ENCODE results near the gene ARFGAP2. TPM values are rescaled to one million over a fixed set of nuclear protein-coding genes. Genes with fewer than 3 reads are reported as not detected.

Gene ARFGAP2
- total and polyA plus RNA-seq, 2 of the 8 experiments (the other 6 are each of a cell fraction or from before 2014, with no cell fraction given): 50.2 to 64.0 TPM

GRCh38 chr11:47154616-47155570, 21.8 kb downstream of the ARFGAP2 start (continued):
- no peak for TF ChIP-seq CTCF (IDR thresholded peaks at IDR 0.05; ENCODE audit: control extremely low read depth in 1 of 3, insufficient read depth in 1 of 3, low read depth in 1 of 3, low read length in 3 of 3)
- no peak for TF ChIP-seq SIX5 (IDR thresholded peaks at IDR 0.05; ENCODE audit: low read depth, low read length)
- no peak for TF ChIP-seq SIN3A (conservative IDR thresholded peaks at IDR 0.05 in 1 of 2, IDR thresholded peaks at IDR 0.05 in 1 of 2; ENCODE audit: low read depth in 1 of 2, low read length in 2 of 2)
- TF ChIP-seq POLR2A (IDR thresholded peaks at IDR 0.05; ENCODE audit: control extremely low read depth in 1 of 2, low read depth in 2 of 2, low read length in 2 of 2): no peak
